ENCODE data around the gene LRRC31. TPM values are rescaled to one million over a fixed set of nuclear protein-coding genes. Genes with fewer than 3 reads are reported as not detected.

LRRC31 gene
- polyA plus RNA-seq, 1 of the 3 experiments (the other 2 are of a cell fraction), result not detected

GRCh38 chr3:169835533-169835932, 34.2 kb downstream of the LRRC31 start:
- Histone ChIP-seq H3K36me3 (replicated peaks in 1 of 2; ENCODE audit: control insufficient read depth in 1 of 2, insufficient read depth in 2 of 2, low read length in 1 of 2) (no peaks in the 10 kb centered on the region), H3F3A (replicated peaks; ENCODE audit: insufficient read depth) (no peaks in the 10 kb centered on the region), H3K27ac (ENCODE audit: low read depth in 2 of 2, low read length in 1 of 2) (no peak overlapping the region), H3K4me3 (ENCODE audit: low read depth in 2 of 2, low read length in 1 of 2) (no peak overlapping the region), H3K9ac (no peak overlapping the region), H3K27me3 (ENCODE audit: insufficient read depth) (no peaks in the 10 kb centered on the region), H3K4me2 (no peak overlapping the region), H3K9me3 (no peaks in the 10 kb centered on the region), H3K4me1 (ENCODE audit: control insufficient read depth in 1 of 2, insufficient read depth in 2 of 2, low read depth in 1 of 2, low read length in 1 of 2) (no peaks in the 10 kb centered on the region), H3K79me2 (ENCODE audit: insufficient read depth) (no peaks in the 10 kb centered on the region), H3K9me2 (no peaks in the 10 kb centered on the region), H4K20me1 (ENCODE audit: insufficient read depth) (no peaks in the 10 kb centered on the region), H2AFZ (ENCODE audit: low read depth) (no peak overlapping the region)
- no peak for DNase-seq
- ChIA-PET POLR2A (no interaction called here), CTCF (no interaction called here)
- 32% methylated on average over 1 of the region's 1 CpG for WGBS (ENCODE audit: low lambda C conversion rate)
- TF ChIP-seq USF2 (IDR thresholded peaks at IDR 0.05; ENCODE audit: borderline replicate concordance, low read depth, low read length) (no peak), RXRA (IDR thresholded peaks at IDR 0.05; ENCODE audit: borderline replicate concordance, low read depth) (no peak), ELF1 (IDR thresholded peaks at IDR 0.05) (no peak), MEF2A (IDR thresholded peaks at IDR 0.05; ENCODE audit: borderline replicate concordance, low read depth) (no peak), SIN3A (IDR thresholded peaks at IDR 0.05; ENCODE audit: borderline replicate concordance, low read depth, low read length) (no peak), IRF3 (IDR thresholded peaks at IDR 0.05; ENCODE audit: low read depth, low read length) (no peak), NRF1 (IDR thresholded peaks at IDR 0.05; ENCODE audit: low read depth, low read length) (no peak)

GRCh38 chr3:169827712-169828111, 42.0 kb downstream of the LRRC31 start:
- Histone ChIP-seq H3K4me2 (no peak overlapping the region), H3K27me3 (ENCODE audit: insufficient read depth) (no peaks in the 10 kb centered on the region), H3K9me2 (no peaks in the 10 kb centered on the region), H3F3A (replicated peaks; ENCODE audit: insufficient read depth) (no peaks in the 10 kb centered on the region), H3K9ac (no peak overlapping the region), H3K27ac (ENCODE audit: low read depth in 2 of 2, low read length in 1 of 2) (no peak overlapping the region), H3K79me2 (ENCODE audit: insufficient read depth) (no peaks in the 10 kb centered on the region), H4K20me1 (ENCODE audit: insufficient read depth) (no peaks in the 10 kb centered on the region), H3K36me3 (replicated peaks in 1 of 2; ENCODE audit: control insufficient read depth in 1 of 2, insufficient read depth in 2 of 2, low read length in 1 of 2) (no peaks in the 10 kb centered on the region), H3K4me3 (ENCODE audit: low read depth in 2 of 2, low read length in 1 of 2) (no peak overlapping the region), H3K9me3 (no peaks in the 10 kb centered on the region; the same call in 1 of the 2 replicates), H2AFZ (ENCODE audit: low read depth) (no peak overlapping the region), H3K4me1 (ENCODE audit: control insufficient read depth in 1 of 2, insufficient read depth in 2 of 2, low read depth in 1 of 2, low read length in 1 of 2) (no peaks in the 10 kb centered on the region)
- ChIA-PET POLR2A (interaction anchor here (0.6 kb wide), 1 partner anchor 15 kb away, joined by 4 read pairs; the partner anchor contains the start of genes LRRC34 and LRRIQ4), CTCF (interaction anchor here (1.2 kb wide), 1 partner anchor 14 kb away, joined by 3 read pairs; no protein-coding TSS in a partner anchor)
- no peak for TF ChIP-seq IRF3 (IDR thresholded peaks at IDR 0.05; ENCODE audit: low read depth, low read length)
- no peak for TF ChIP-seq CHD2 (IDR thresholded peaks at IDR 0.05; ENCODE audit: low read length, partially characterized antibody)
- no peak for TF ChIP-seq TCF12 (IDR thresholded peaks at IDR 0.05)
- TF ChIP-seq YY1 (IDR thresholded peaks at IDR 0.05; ENCODE audit: low read depth), result no peak
- no peak for DNase-seq
- whole genome bisulfite sequencing (ENCODE audit: low lambda C conversion rate), result 78% methylated on average over 4 of the region's 4 CpGs

All from SK-N-SH (cell line).